HepG2 (cell line): ENCODE measurements around the gene CTNNBL1. TPM values are rescaled to one million over a fixed set of nuclear protein-coding genes. Genes with fewer than 3 reads are reported as not detected.

Experiments
- FOXK1 ChIP-seq: sonication (generic); formaldehyde crosslinking; IDR thresholded peaks from 2 replicates; pipeline ENCODE4 v1.4.0; 2020; ENCODE audit warnings: low read depth, missing genetic modification reagents, borderline replicate concordance
- FOXM1 ChIP-seq: sonication (generic); formaldehyde crosslinking; IDR thresholded peaks from 2 replicates; pipeline ENCODE4 v1.5.0; 2020; ENCODE audit warnings: missing genetic modification reagents
- HES4 ChIP-seq: sonication (generic); formaldehyde crosslinking; IDR thresholded peaks from 2 replicates; pipeline ENCODE4 v1.9.0; 2021; ENCODE audit warnings: mild to moderate bottlenecking, missing genetic modification reagents, borderline replicate concordance
- HOXA9 ChIP-seq: sonication (generic); formaldehyde crosslinking; IDR thresholded peaks from 2 replicates; pipeline ENCODE4 v1.8.1; 2022; ENCODE audit warnings: missing genetic modification reagents, mild to moderate bottlenecking, moderate library complexity, borderline replicate concordance
- MEF2D ChIP-seq: sonication (generic); formaldehyde crosslinking; IDR thresholded peaks from 2 replicates; pipeline ENCODE4 v1.5.1; 2020; ENCODE audit warnings: mild to moderate bottlenecking, missing genetic modification reagents
- NBN ChIP-seq: fragments of 450-650 bp; conservative IDR thresholded peaks from 2 replicates; pipeline ENCODE4 v1.6.1; 2017
- RARG ChIP-seq: sonication (generic); formaldehyde crosslinking; IDR thresholded peaks from 2 replicates; pipeline ENCODE4 v1.4.0; 2020; ENCODE audit warnings: low read depth, mild to moderate bottlenecking, missing genetic modification reagents
- REPIN1 ChIP-seq: sonication (generic); formaldehyde crosslinking; IDR thresholded peaks from 2 replicates; pipeline ENCODE4 v1.8.0; 2022; ENCODE audit warnings: missing genetic modification reagents, low read depth, mild to moderate bottlenecking, borderline replicate concordance
- RFXAP ChIP-seq: sonication (generic); formaldehyde crosslinking; IDR thresholded peaks from 2 replicates; pipeline ENCODE4 v1.4.0; 2020; ENCODE audit warnings: missing genetic modification reagents, borderline replicate concordance
- SMYD3 ChIP-seq: sonication (generic); formaldehyde crosslinking; IDR thresholded peaks from 2 replicates; pipeline ENCODE4 v1.8.1; 2023; ENCODE audit warnings: mild to moderate bottlenecking, missing genetic modification reagents
- SYNCRIP ChIP-seq: fragments of 200-400 bp; formaldehyde crosslinking; IDR thresholded peaks from 2 replicates; pipeline ENCODE4 v1.6.1; 2018; ENCODE audit warnings: mild to moderate bottlenecking, low read depth, low read length; ENCODE audit not compliant: insufficient read depth
- TBL1XR1 ChIP-seq: fragments of 150-350 bp; IDR thresholded peaks from 2 replicates; pipeline ENCODE4 v1.6.1; 2014; ENCODE audit warnings: borderline replicate concordance, low read length; ENCODE audit not compliant: partially characterized antibody
- ZBTB8A ChIP-seq: sonication (generic); formaldehyde crosslinking; IDR thresholded peaks from 2 replicates; pipeline ENCODE4 v1.4.0; 2020; ENCODE audit warnings: mild to moderate bottlenecking, low read depth, missing genetic modification reagents, borderline replicate concordance
- ZHX1 ChIP-seq: sonication (generic); formaldehyde crosslinking; IDR thresholded peaks from 2 replicates; pipeline ENCODE4 v1.8.1; 2022; ENCODE audit warnings: low read depth, mild to moderate bottlenecking, missing genetic modification reagents
- ZNF17 ChIP-seq: sonication (generic); formaldehyde crosslinking; IDR thresholded peaks from 2 replicates; pipeline ENCODE4 v1.5.0; 2020; ENCODE audit warnings: mild to moderate bottlenecking, missing genetic modification reagents
- ZNF350 ChIP-seq: sonication (generic); formaldehyde crosslinking; IDR thresholded peaks from 2 replicates; pipeline ENCODE4 v1.4.0; 2020; ENCODE audit warnings: mild to moderate bottlenecking, low read depth, missing genetic modification reagents, borderline replicate concordance
- ZNF552 ChIP-seq: sonication (generic); formaldehyde crosslinking; IDR thresholded peaks from 2 replicates; pipeline ENCODE4 v1.9.0; 2022; ENCODE audit warnings: missing genetic modification reagents, mild to moderate bottlenecking, borderline replicate concordance
- polyA plus RNA-seq, 8 experiments: library from polyadenylated mRNA; depleted of rRNA in 3 of 8; stranded (reverse) in 7 of 8; unstranded in 1 of 8; fragments of >200 nt; fragmentation: Illumina TruSeq in 4 of 8; extraction: Trizol in 4 of 8; gene quantifications; 2 replicates each; pipeline versions ENCODE4 v1.2.1 to v1.2.3, GENCODE V29; 2011 to 2016; ENCODE audit warnings: low read depth in 4 of 8, missing spikeins in 1 of 8, mixed read lengths in 1 of 8; ENCODE audit not compliant: insufficient read depth in 1 of 8
- total RNA-seq, 5 experiments: library from RNA; depleted of rRNA; stranded (reverse); fragments of >200 nt; fragmentation: Illumina TruSeq; extraction: Trizol; gene quantifications; 2 replicates each; pipeline ENCODE4 v1.2.3, GENCODE V29; 2016; ENCODE audit warnings: low read depth in 1 of 5
- TF ChIP-seq, protein P1 (sequence below): sonication (generic); formaldehyde crosslinking; IDR thresholded peaks from 2 replicates; pipeline ENCODE4; 2020; ENCODE audit warnings: missing genetic modification reagents, mild to moderate bottlenecking, borderline replicate concordance
- TF ChIP-seq, protein P2 (sequence below): IDR thresholded peaks from 2 replicates; pipeline ENCODE4 v1.6.1; 2016; ENCODE audit warnings: mild to moderate bottlenecking, missing biosample characterization, missing genetic modification reagents
- TF ChIP-seq, protein P3 (sequence below): sonication (generic); formaldehyde crosslinking; IDR thresholded peaks from 2 replicates; pipeline ENCODE4 v1.4.0; 2020; ENCODE audit warnings: missing genetic modification reagents, borderline replicate concordance

The CTNNBL1 gene
- total and polyA plus RNA-seq, 2 of the 13 experiments (the other 11 are each of a cell fraction or from before 2014, with no cell fraction given): 49.3 to 94.6 TPM

DNA sequence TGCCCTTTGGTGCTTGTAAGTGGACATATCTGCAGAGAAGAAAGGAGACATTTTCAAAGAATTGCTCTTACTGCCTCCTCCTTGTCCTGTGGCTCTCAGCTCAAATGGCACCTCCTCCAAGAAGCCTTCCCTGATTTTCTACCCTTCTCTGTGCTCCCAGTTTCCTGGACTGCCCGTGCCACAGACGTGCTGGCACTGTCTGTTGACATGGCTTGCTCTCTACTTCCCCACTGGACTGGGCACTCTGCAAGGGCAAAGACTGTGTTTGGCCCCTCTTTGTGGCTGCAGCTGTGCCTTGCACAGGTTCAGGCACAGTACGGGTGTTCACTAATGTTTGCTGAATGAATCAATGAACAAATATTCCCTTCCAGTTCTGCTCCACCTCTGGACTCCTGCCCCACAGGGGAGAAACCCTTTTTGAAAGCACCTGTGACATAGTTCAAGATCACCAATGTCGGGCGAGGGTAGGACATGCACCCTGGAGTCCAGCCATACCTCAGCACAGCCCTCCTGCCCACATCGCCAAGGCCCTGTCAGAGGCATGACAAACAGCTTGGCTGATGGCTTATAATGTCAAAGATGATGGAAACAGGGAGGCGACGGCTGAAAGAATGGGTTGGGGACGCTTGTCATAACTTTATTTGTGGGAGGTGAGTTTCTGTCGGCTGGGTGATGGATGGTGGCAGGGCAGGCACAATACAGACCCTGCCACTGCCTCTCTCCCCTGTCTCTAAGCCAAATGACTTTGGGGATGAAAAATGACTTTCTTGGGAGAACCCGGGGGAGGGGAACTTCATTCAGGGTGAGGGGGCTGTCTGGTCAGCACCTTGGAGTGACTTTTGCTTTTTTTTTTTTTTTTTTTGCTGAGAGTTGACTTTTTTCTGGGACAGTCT is 15.6 kb upstream of the CTNNBL1 start (continued):
- TF ChIP-seq FOXK1 (CRISPR knock-in tag): no peak
- TF ChIP-seq ZNF350 (CRISPR knock-in tag): peak; percentile 46; the same call in 1 of the 2 replicates
- no peak for TF ChIP-seq ZBTB8A (CRISPR knock-in tag)
- TF ChIP-seq SMYD3: no peak
- TF ChIP-seq RARG (CRISPR knock-in tag): no peak
- no peak for TF ChIP-seq FOXM1
- no peak for TF ChIP-seq TBL1XR1
- TF ChIP-seq REPIN1 (CRISPR knock-in tag): no peak
- no peak for TF ChIP-seq ZNF552 (CRISPR knock-in tag)
- no peak for TF ChIP-seq MEF2D
- TF ChIP-seq SYNCRIP: no peak
- TF ChIP-seq ZHX1 (CRISPR knock-in tag): no peak
- TF ChIP-seq, protein P1, sequence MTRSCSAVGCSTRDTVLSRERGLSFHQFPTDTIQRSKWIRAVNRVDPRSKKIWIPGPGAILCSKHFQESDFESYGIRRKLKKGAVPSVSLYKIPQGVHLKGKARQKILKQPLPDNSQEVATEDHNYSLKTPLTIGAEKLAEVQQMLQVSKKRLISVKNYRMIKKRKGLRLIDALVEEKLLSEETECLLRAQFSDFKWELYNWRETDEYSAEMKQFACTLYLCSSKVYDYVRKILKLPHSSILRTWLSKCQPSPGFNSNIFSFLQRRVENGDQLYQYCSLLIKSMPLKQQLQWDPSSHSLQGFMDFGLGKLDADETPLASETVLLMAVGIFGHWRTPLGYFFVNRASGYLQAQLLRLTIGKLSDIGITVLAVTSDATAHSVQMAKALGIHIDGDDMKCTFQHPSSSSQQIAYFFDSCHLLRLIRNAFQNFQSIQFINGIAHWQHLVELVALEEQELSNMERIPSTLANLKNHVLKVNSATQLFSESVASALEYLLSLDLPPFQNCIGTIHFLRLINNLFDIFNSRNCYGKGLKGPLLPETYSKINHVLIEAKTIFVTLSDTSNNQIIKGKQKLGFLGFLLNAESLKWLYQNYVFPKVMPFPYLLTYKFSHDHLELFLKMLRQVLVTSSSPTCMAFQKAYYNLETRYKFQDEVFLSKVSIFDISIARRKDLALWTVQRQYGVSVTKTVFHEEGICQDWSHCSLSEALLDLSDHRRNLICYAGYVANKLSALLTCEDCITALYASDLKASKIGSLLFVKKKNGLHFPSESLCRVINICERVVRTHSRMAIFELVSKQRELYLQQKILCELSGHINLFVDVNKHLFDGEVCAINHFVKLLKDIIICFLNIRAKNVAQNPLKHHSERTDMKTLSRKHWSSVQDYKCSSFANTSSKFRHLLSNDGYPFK: peak; percentile 63
- no peak for TF ChIP-seq RFXAP (CRISPR knock-in tag)
- TF ChIP-seq, protein P2, sequence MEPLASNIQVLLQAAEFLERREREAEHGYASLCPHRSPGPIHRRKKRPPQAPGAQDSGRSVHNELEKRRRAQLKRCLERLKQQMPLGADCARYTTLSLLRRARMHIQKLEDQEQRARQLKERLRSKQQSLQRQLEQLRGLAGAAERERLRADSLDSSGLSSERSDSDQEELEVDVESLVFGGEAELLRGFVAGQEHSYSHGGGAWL (CRISPR knock-in tag): peak; percentile 27; the same call in 1 of the 2 replicates
- TF ChIP-seq HOXA9: no peak
- TF ChIP-seq, protein P3, sequence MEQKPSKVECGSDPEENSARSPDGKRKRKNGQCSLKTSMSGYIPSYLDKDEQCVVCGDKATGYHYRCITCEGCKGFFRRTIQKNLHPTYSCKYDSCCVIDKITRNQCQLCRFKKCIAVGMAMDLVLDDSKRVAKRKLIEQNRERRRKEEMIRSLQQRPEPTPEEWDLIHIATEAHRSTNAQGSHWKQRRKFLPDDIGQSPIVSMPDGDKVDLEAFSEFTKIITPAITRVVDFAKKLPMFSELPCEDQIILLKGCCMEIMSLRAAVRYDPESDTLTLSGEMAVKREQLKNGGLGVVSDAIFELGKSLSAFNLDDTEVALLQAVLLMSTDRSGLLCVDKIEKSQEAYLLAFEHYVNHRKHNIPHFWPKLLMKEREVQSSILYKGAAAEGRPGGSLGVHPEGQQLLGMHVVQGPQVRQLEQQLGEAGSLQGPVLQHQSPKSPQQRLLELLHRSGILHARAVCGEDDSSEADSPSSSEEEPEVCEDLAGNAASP (CRISPR knock-in tag): peak; percentile 41; the same call in 1 of the 2 replicates
- peak; percentile 52; the same call in 1 of the 2 replicates for TF ChIP-seq HES4
- TF ChIP-seq NBN: no peak
- no peak for TF ChIP-seq ZNF17 (CRISPR knock-in tag)
